ENCODE results near the gene DOCK4.

The DOCK4 gene

GRCh38 chr7:112073530-112073929 is 132.7 kb downstream of the DOCK4 start:
- Histone ChIP-seq H3K4me3 (ENCODE audit: low read depth, low read length) (no peak overlapping the region), H3K9ac (ENCODE audit: low read length) (no peak overlapping the region)

GRCh38 chr7:112072541-112073245 is 133.5 kb downstream of the DOCK4 start:
- H3K4me2 ChIP-seq (ENCODE audit: low read length) = peak overlapping the region; percentile 1
- H3K27me3 ChIP-seq (ENCODE audit: insufficient read depth, low read length) = no peaks in the 10 kb centered on the region
- no peak overlapping the region for H3K23ac ChIP-seq (ENCODE audit: low read length)
- no peak overlapping the region for H3K4ac ChIP-seq (ENCODE audit: low read depth, low read length)
- H4K8ac ChIP-seq (ENCODE audit: low read depth, low read length) = no peak overlapping the region
- WGBS (ENCODE audit: extremely low coverage, insufficient coverage, insufficient read length) = no CpG with 5 or more reads among the region's 4 CpGs
- no peak overlapping the region for H3K9ac ChIP-seq (ENCODE audit: low read length)
- peak overlapping the region; percentile 36 for H4K91ac ChIP-seq (ENCODE audit: low read depth, low read length)
- H2AK5ac ChIP-seq (ENCODE audit: low read length) = no peak overlapping the region
- peaks cover 3% of the 10 kb centered on the region for H3K9me3 ChIP-seq (ENCODE audit: insufficient read depth, low read depth, low read length)
- H2AFZ ChIP-seq (ENCODE audit: insufficient read depth, low read length, poor library complexity) = no peak overlapping the region
- peaks cover 7 to 8% of the 10 kb centered on the region in 2 experiments for H3K4me1 ChIP-seq (ENCODE audit: control insufficient read depth in 1 of 2, insufficient read depth in 2 of 2, low read length in 2 of 2)
- no peaks in the 10 kb centered on the region for H3K36me3 ChIP-seq (ENCODE audit: control insufficient read depth in 1 of 2, insufficient read depth in 2 of 2, low read length in 2 of 2)
- peak overlapping the region; percentile 79 for H3K27ac ChIP-seq (ENCODE audit: low read depth, low read length)
- peak overlapping the region; percentile 19 for H3K18ac ChIP-seq (ENCODE audit: low read length)
- H2BK12ac ChIP-seq (ENCODE audit: low read length) = no peak overlapping the region
- no peaks in the 10 kb centered on the region for H3K79me2 ChIP-seq (ENCODE audit: control insufficient read depth, insufficient read depth, low read length, poor library complexity)
- no peak for DNase-seq
- H3K4me3 ChIP-seq (ENCODE audit: low read depth, low read length) = no peak overlapping the region
- peak overlapping the region; percentile 88 for H2BK5ac ChIP-seq (ENCODE audit: low read depth, low read length, poor library complexity)
- H3K14ac ChIP-seq (ENCODE audit: low read length) = no peak overlapping the region
- peak overlapping the region; percentile 88 for H2BK120ac ChIP-seq (ENCODE audit: insufficient read depth, low read length, poor library complexity)
- H3K79me1 ChIP-seq (ENCODE audit: low read length) = peaks cover 7% of the 10 kb centered on the region
- no peak overlapping the region for H4K12ac ChIP-seq (ENCODE audit: low read depth, low read length)

More at GRCh38 chr7:112073530-112073929, 132.7 kb downstream of the DOCK4 start:
- Histone ChIP-seq H3K79me2 (ENCODE audit: control insufficient read depth, insufficient read depth, low read length, poor library complexity) (no peaks in the 10 kb centered on the region), H4K91ac (ENCODE audit: low read depth, low read length) (no peak overlapping the region), H3K23ac (ENCODE audit: low read length) (no peak overlapping the region), H3K9me3 (ENCODE audit: insufficient read depth, low read depth, low read length) (peaks cover 3% of the 10 kb centered on the region), H3K18ac (ENCODE audit: low read length) (no peak overlapping the region), H2AK5ac (ENCODE audit: low read length) (no peak overlapping the region), H2BK5ac (ENCODE audit: low read depth, low read length, poor library complexity) (no peak overlapping the region), H4K12ac (ENCODE audit: low read depth, low read length) (no peak overlapping the region), H3K36me3 (ENCODE audit: control insufficient read depth in 1 of 2, insufficient read depth in 2 of 2, low read length in 2 of 2) (no peaks in the 10 kb centered on the region), H2BK12ac (ENCODE audit: low read length) (no peak overlapping the region), H3K4me1 (ENCODE audit: control insufficient read depth in 1 of 2, insufficient read depth in 2 of 2, low read length in 2 of 2) (peaks cover 7 to 8% of the 10 kb centered on the region in 2 experiments), H3K27me3 (ENCODE audit: insufficient read depth, low read length) (no peaks in the 10 kb centered on the region), H3K4ac (ENCODE audit: low read depth, low read length) (no peak overlapping the region), H3K27ac (ENCODE audit: low read depth, low read length) (no peak overlapping the region), H3K79me1 (ENCODE audit: low read length) (peaks cover 7% of the 10 kb centered on the region), H3K14ac (ENCODE audit: low read length) (no peak overlapping the region), H2AFZ (ENCODE audit: insufficient read depth, low read length, poor library complexity) (no peak overlapping the region), H3K4me2 (ENCODE audit: low read length) (no peak overlapping the region), H4K8ac (ENCODE audit: low read depth, low read length) (no peak overlapping the region), H2BK120ac (ENCODE audit: insufficient read depth, low read length, poor library complexity) (no peak overlapping the region)
- DNase-seq = no peak

DNA sequence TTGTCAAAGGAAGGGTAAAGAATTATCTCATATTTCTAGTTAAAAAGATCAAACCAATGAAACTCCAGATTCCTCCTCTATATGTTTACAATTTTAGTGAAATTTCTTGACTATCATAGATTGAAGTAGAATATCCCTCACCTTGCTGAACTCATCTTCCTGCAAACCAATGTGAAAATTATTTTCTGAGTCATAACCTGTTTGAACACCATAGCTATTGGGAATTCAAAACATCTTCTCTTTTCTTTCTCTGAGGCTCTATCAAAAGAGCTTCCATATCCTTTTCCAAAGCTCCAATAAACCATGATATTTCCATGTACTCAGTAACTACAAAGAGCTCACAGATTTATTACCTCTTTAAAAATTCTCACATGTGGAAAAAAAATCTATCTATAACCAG is 134.3 kb downstream of the DOCK4 start:
- Histone ChIP-seq H4K12ac (ENCODE audit: low read depth, low read length) (no peak overlapping the region), H3K23ac (ENCODE audit: low read length) (no peak overlapping the region), H3K27ac (ENCODE audit: low read depth, low read length) (no peak overlapping the region), H3K4me2 (ENCODE audit: low read length) (no peak overlapping the region), H3K27me3 (ENCODE audit: insufficient read depth, low read length) (no peaks in the 10 kb centered on the region), H3K9ac (ENCODE audit: low read length) (no peak overlapping the region), H4K8ac (ENCODE audit: low read depth, low read length) (no peak overlapping the region), H2BK12ac (ENCODE audit: low read length) (no peak overlapping the region), H2AK5ac (ENCODE audit: low read length) (no peak overlapping the region), H2AFZ (ENCODE audit: insufficient read depth, low read length, poor library complexity) (no peak overlapping the region), H3K4me3 (ENCODE audit: low read depth, low read length) (no peak overlapping the region), H4K91ac (ENCODE audit: low read depth, low read length) (no peak overlapping the region), H3K79me2 (ENCODE audit: control insufficient read depth, insufficient read depth, low read length, poor library complexity) (no peaks in the 10 kb centered on the region), H3K36me3 (ENCODE audit: control insufficient read depth in 1 of 2, insufficient read depth in 2 of 2, low read length in 2 of 2) (no peaks in the 10 kb centered on the region), H3K18ac (ENCODE audit: low read length) (no peak overlapping the region), H2BK5ac (ENCODE audit: low read depth, low read length, poor library complexity) (no peak overlapping the region), H3K4ac (ENCODE audit: low read depth, low read length) (no peak overlapping the region), H3K14ac (ENCODE audit: low read length) (no peak overlapping the region), H2BK120ac (ENCODE audit: insufficient read depth, low read length, poor library complexity) (no peak overlapping the region), H3K4me1 (ENCODE audit: control insufficient read depth in 1 of 2, insufficient read depth in 2 of 2, low read length in 2 of 2) (peaks cover 9 to 11% of the 10 kb centered on the region in 2 experiments), H3K9me3 (ENCODE audit: insufficient read depth, low read depth, low read length) (peaks cover 3% of the 10 kb centered on the region), H3K79me1 (ENCODE audit: low read length) (peaks cover 10% of the 10 kb centered on the region)
- peak in 1 of 2 donors; percentile 31 for DNase-seq

- Histone ChIP-seq H2BK120ac (ENCODE audit: insufficient read depth, low read length, poor library complexity) (no peak overlapping the region), H3K4me3 (ENCODE audit: low read depth, low read length) (no peak overlapping the region), H2AFZ (ENCODE audit: insufficient read depth, low read length, poor library complexity) (no peak overlapping the region), H3K4me2 (ENCODE audit: low read length) (no peak overlapping the region), H2AK5ac (ENCODE audit: low read length) (no peak overlapping the region), H3K9me3 (ENCODE audit: insufficient read depth, low read depth, low read length) (peaks cover 3% of the 10 kb centered on the region), H3K14ac (ENCODE audit: low read length) (no peak overlapping the region), H3K4me1 (ENCODE audit: control insufficient read depth in 1 of 2, insufficient read depth in 2 of 2, low read length in 2 of 2) (peaks cover 9 to 11% of the 10 kb centered on the region in 2 experiments), H3K27ac (ENCODE audit: low read depth, low read length) (no peak overlapping the region), H3K9ac (ENCODE audit: low read length) (no peak overlapping the region), H4K12ac (ENCODE audit: low read depth, low read length) (no peak overlapping the region), H3K27me3 (ENCODE audit: insufficient read depth, low read length) (no peaks in the 10 kb centered on the region), H4K91ac (ENCODE audit: low read depth, low read length) (no peak overlapping the region), H2BK5ac (ENCODE audit: low read depth, low read length, poor library complexity) (no peak overlapping the region), H3K4ac (ENCODE audit: low read depth, low read length) (no peak overlapping the region), H2BK12ac (ENCODE audit: low read length) (no peak overlapping the region), H3K79me1 (ENCODE audit: low read length) (peaks cover 10% of the 10 kb centered on the region), H3K18ac (ENCODE audit: low read length) (peak overlapping the region; percentile 72), H4K8ac (ENCODE audit: low read depth, low read length) (peak overlapping the region; percentile 53), H3K23ac (ENCODE audit: low read length) (no peak overlapping the region), H3K36me3 (ENCODE audit: control insufficient read depth in 1 of 2, insufficient read depth in 2 of 2, low read length in 2 of 2) (no peaks in the 10 kb centered on the region), H3K79me2 (ENCODE audit: control insufficient read depth, insufficient read depth, low read length, poor library complexity) (no peaks in the 10 kb centered on the region)
- no peak for DNase-seq
- no CpG with 5 or more reads among the region's 5 CpGs for WGBS (ENCODE audit: extremely low coverage, insufficient coverage, insufficient read length)
These were observed 135.4 kb downstream of the DOCK4 start for GRCh38 chr7:112070674-112071256.

Data from trophoblast cell (in vitro differentiated cells and primary cell).